K562 (cell line): Measurements from ENCODE around the gene UCKL1. TPM values are rescaled to one million over a fixed set of nuclear protein-coding genes. Genes with fewer than 3 reads are reported as not detected.

Experiments
- ADNP ChIP-seq: fragments of 200-800 bp; sonication (Bioruptor generic); IDR thresholded peaks from 2 replicates; pipeline ENCODE4 v1.6.1; 2016; ENCODE audit warnings: missing genetic modification characterization, missing compliant biosample characterization
- ARHGAP35 ChIP-seq: fragments of 450-650 bp; IDR thresholded peaks from 2 replicates; pipeline ENCODE4 v1.6.1; 2018; ENCODE audit not compliant: partially characterized antibody
- ARID3A ChIP-seq: IDR thresholded peaks from 2 replicates; pipeline ENCODE4 v1.6.1; 2012; ENCODE audit warnings: low read depth, low read length, improper control_type of control experiment, borderline replicate concordance
- ARID4B ChIP-seq: sonication (generic); formaldehyde crosslinking; IDR thresholded peaks from 2 replicates; pipeline ENCODE4 v1.8.0; 2022; ENCODE audit warnings: mild to moderate bottlenecking, missing genetic modification reagents
- ASH1L ChIP-seq: fragments of 450-650 bp; IDR thresholded peaks from 2 replicates; pipeline ENCODE4 v1.6.1; 2018; ENCODE audit warnings: borderline replicate concordance, mild to moderate bottlenecking, low read depth; ENCODE audit not compliant: partially characterized antibody
- BHLHE40 ChIP-seq: IDR thresholded peaks from 2 replicates; pipeline ENCODE4 v1.6.1; 2011; ENCODE audit warnings: low read length, improper control_type of control experiment
- CREB5 ChIP-seq: fragments of 250-450 bp; sonication (Bioruptor Pico); IDR thresholded peaks from 2 replicates; pipeline ENCODE4 v1.5.0; 2020; ENCODE audit warnings: mild to moderate bottlenecking
- EP300 ChIP-seq: IDR thresholded peaks from 2 replicates; pipeline ENCODE4 v1.6.1; 2012; ENCODE audit warnings: low read length, improper control_type of control experiment
- ID3 ChIP-seq, 2 experiments: fragments of 250-450 bp in 1 of 2; fragments of 450-650 bp in 1 of 2; sonication (Bioruptor Pico) in 1 of 2; IDR thresholded peaks; 2 replicates each; pipeline versions ENCODE4 v1.6.1 to v1.8.0; 2016 to 2021; ENCODE audit warnings: mild to moderate bottlenecking in 2 of 2, moderate library complexity in 2 of 2, missing compliant biosample characterization in 1 of 2, missing genetic modification characterization in 1 of 2
- NFIC ChIP-seq: fragments of 450-650 bp; IDR thresholded peaks from 2 replicates; pipeline ENCODE4 v1.6.1; 2017; ENCODE audit warnings: mild to moderate bottlenecking, inconsistent platforms
- PURB ChIP-seq: sonication (generic); formaldehyde crosslinking; IDR thresholded peaks from 2 replicates; pipeline ENCODE4 v1.9.0; 2021; ENCODE audit warnings: low read depth, mild to moderate bottlenecking, missing genetic modification reagents
- RBM14 ChIP-seq: fragments of 200-400 bp; formaldehyde crosslinking; IDR thresholded peaks from 2 replicates; pipeline ENCODE4 v1.6.1; 2018; ENCODE audit warnings: low read depth, mild to moderate bottlenecking, low read length, moderate library complexity, borderline replicate concordance; ENCODE audit not compliant: insufficient read depth
- TRIM25 ChIP-seq: fragments of 450-650 bp; IDR thresholded peaks from 2 replicates; pipeline ENCODE4 v1.7.0; 2016; ENCODE audit warnings: borderline replicate concordance
- ZKSCAN1 ChIP-seq: fragments of 150-350 bp; IDR thresholded peaks from 2 replicates; pipeline ENCODE4 v1.6.1; 2016; ENCODE audit warnings: low read depth, low read length
- ZNF146 ChIP-seq: IDR thresholded peaks from one replicate; pipeline ENCODE4 v1.6.1; 2018; ENCODE audit warnings: missing compliant biosample characterization; ENCODE audit not compliant: unreplicated experiment
- ZNF282 ChIP-seq: sonication (generic); formaldehyde crosslinking; IDR thresholded peaks from 2 replicates; pipeline ENCODE4 v1.8.1; 2023; ENCODE audit warnings: missing genetic modification reagents
- polyA plus RNA-seq, 8 experiments: library from polyadenylated mRNA; depleted of rRNA in 4 of 8; stranded (reverse) in 5 of 8; unstranded in 3 of 8; fragments of >200 nt; fragmentation: Nextera tagmentation in 2 of 8; fragmentation: Illumina TruSeq in 1 of 8; extraction: Ambion mirVana in 2 of 8; extraction: Trizol in 1 of 8; gene quantifications; 2 replicates each; pipeline versions ENCODE4 v1.2.1 to v1.2.3, GENCODE V29; 2011 to 2014; ENCODE audit warnings: inconsistent platforms in 1 of 8, missing spikeins in 1 of 8
- total RNA-seq, 7 experiments: library from RNA; depleted of rRNA in 6 of 7; stranded (reverse); fragments of >200 nt in 6 of 7; fragmentation: Illumina TruSeq in 2 of 7; extraction: Trizol in 2 of 7; gene quantifications; 2 replicates each; pipeline versions ENCODE4 v1.2.1 to v1.2.3, GENCODE V29; 2011 to 2021; ENCODE audit warnings: low replicate concordance in 1 of 7

The UCKL1 gene
- total and polyA plus RNA-seq, 9 of the 15 experiments (the other 6 are each of a cell fraction or from before 2014, with no cell fraction given): 3.1 to 52.8 (median 24.2) TPM

- no peak for TF ChIP-seq ID3 (CRISPR knock-in tag; IDR thresholded peaks at IDR 0.05)
- TF ChIP-seq ID3 (tag; IDR thresholded peaks at IDR 0.05): 0 out of 2 replicates have a peak, but pooled peaks have one; percentile 18
- no peak for TF ChIP-seq ZNF146 (CRISPR knock-in tag)
- no peak for TF ChIP-seq ARID3A
- no peak for TF ChIP-seq TRIM25
- TF ChIP-seq ZKSCAN1: no peak
- no peak for TF ChIP-seq RBM14
- TF ChIP-seq CREB5 (CRISPR knock-in tag): no peak
- TF ChIP-seq PURB (CRISPR knock-in tag): no peak
- TF ChIP-seq ADNP: no peak
- TF ChIP-seq ARHGAP35: no peak
- TF ChIP-seq BHLHE40: peak; percentile 57
- TF ChIP-seq NFIC: 0 out of 2 replicates have a peak, but pooled peaks have one; percentile 3
- TF ChIP-seq ZNF282: no peak
- TF ChIP-seq ARID4B (CRISPR knock-in tag): peak; percentile 40; the same call in 1 of the 2 replicates
- TF ChIP-seq EP300: no peak
- TF ChIP-seq ASH1L: no peak
Measured at GRCh38 chr20:63978319-63979228, 22.4 kb upstream of the UCKL1 start (continued).
